IPS DF 6.9 (cell line): Measurements from ENCODE around the gene GRID1.

Experiments
- DNase-seq: peaks from one replicate; pipeline ENCODE4 v3.0.0-alpha.2; 2013; ENCODE audit warnings: low read depth, low spot score
- H3K27ac ChIP-seq: one replicate; pipeline ENCODE4 v1.5.1; 2013; ENCODE audit warnings: low read length, control low read depth
- H3K27me3 ChIP-seq: 2 replicates; pipeline ENCODE4 v1.6.1; 2013; ENCODE audit warnings: mild to moderate bottlenecking, low read length; ENCODE audit not compliant: control insufficient read depth, insufficient read depth
- H3K36me3 ChIP-seq: 2 replicates; pipeline ENCODE4 v1.6.1; 2013; ENCODE audit warnings: low read length; ENCODE audit not compliant: control insufficient read depth, insufficient read depth
- H3K4me1 ChIP-seq: 2 replicates; pipeline ENCODE4 v1.6.1; 2013; ENCODE audit warnings: low read length; ENCODE audit not compliant: control insufficient read depth, insufficient read depth
- H3K4me3 ChIP-seq: 2 replicates; pipeline ENCODE4 v1.5.1; 2013; ENCODE audit warnings: mild to moderate bottlenecking, low read length
- H3K9me3 ChIP-seq: 2 replicates; pipeline ENCODE4 v1.6.1; 2013; ENCODE audit warnings: low read length, inconsistent platforms; ENCODE audit not compliant: control insufficient read depth, insufficient read depth
- WGBS: extraction: QIAGEN DNeasy Blood & Tissue Kit; methylation state at CpG from one replicate; pipeline ENCODE4 v1.1.7; 2013; ENCODE audit warnings: mixed read lengths, missing lambda C conversion rate; ENCODE audit not compliant: insufficient read length, insufficient coverage; 5-methylcytosine and 5-hydroxymethylcytosine counted together

Gene GRID1

GRCh38 chr10:86066696-86067095 lies 299.9 kb downstream of the GRID1 start:
- Histone ChIP-seq H3K9me3 (no peaks in the 10 kb centered on the region), H3K4me1 (no peaks in the 10 kb centered on the region), H3K27ac (no peak overlapping the region), H3K27me3 (no peaks in the 10 kb centered on the region), H3K4me3 (no peak overlapping the region), H3K36me3 (no peaks in the 10 kb centered on the region)
- DNase-seq: no peak
- no CpG with 5 or more reads among the region's 8 CpGs for WGBS

- no peak for DNase-seq
- WGBS: no CpG with 5 or more reads among the region's 6 CpGs
- Histone ChIP-seq H3K9me3 (no peaks in the 10 kb centered on the region), H3K27ac (no peak overlapping the region), H3K4me1 (no peaks in the 10 kb centered on the region), H3K27me3 (no peaks in the 10 kb centered on the region), H3K36me3 (no peaks in the 10 kb centered on the region), H3K4me3 (no peak overlapping the region)
These were observed 300.8 kb downstream of the GRID1 start for GRCh38 chr10:86065711-86066251.

- DNase-seq: no peak
- Histone ChIP-seq H3K4me3 (no peak overlapping the region), H3K4me1 (no peaks in the 10 kb centered on the region), H3K27me3 (no peaks in the 10 kb centered on the region), H3K9me3 (no peaks in the 10 kb centered on the region), H3K27ac (no peak overlapping the region), H3K36me3 (no peaks in the 10 kb centered on the region)
- no CpG with 5 or more reads among the region's 5 CpGs for WGBS
These were observed 301.5 kb downstream of the GRID1 start for GRCh38 chr10:86064931-86065662.

- DNase-seq: no peak
- no peaks in the 10 kb centered on the region for H3K9me3 ChIP-seq
- no peaks in the 10 kb centered on the region for H3K27me3 ChIP-seq
- no CpG with 5 or more reads among the region's 3 CpGs for WGBS
- no peak overlapping the region for H3K27ac ChIP-seq
- no peaks in the 10 kb centered on the region for H3K4me1 ChIP-seq
- H3K4me3 ChIP-seq: no peak overlapping the region
- no peaks in the 10 kb centered on the region for H3K36me3 ChIP-seq
These were observed 302.4 kb downstream of the GRID1 start for GRCh38 chr10:86064219-86064618.

GRCh38 chr10:86063341-86063740 lies 303.3 kb downstream of the GRID1 start:
- no peaks in the 10 kb centered on the region for H3K4me1 ChIP-seq
- H3K4me3 ChIP-seq: no peak overlapping the region
- H3K9me3 ChIP-seq: no peaks in the 10 kb centered on the region
- H3K27ac ChIP-seq: no peak overlapping the region
- no peak for DNase-seq
- WGBS: no CpG with 5 or more reads among the region's 1 CpG
- no peaks in the 10 kb centered on the region for H3K27me3 ChIP-seq
- no peaks in the 10 kb centered on the region for H3K36me3 ChIP-seq

- Histone ChIP-seq H3K4me1 (no peaks in the 10 kb centered on the region), H3K27me3 (no peaks in the 10 kb centered on the region), H3K27ac (no peak overlapping the region), H3K9me3 (no peaks in the 10 kb centered on the region), H3K4me3 (no peak overlapping the region), H3K36me3 (no peaks in the 10 kb centered on the region)
- no CpG with 5 or more reads among the region's 6 CpGs for WGBS
- no peak for DNase-seq
These were observed 303.9 kb downstream of the GRID1 start for GRCh38 chr10:86062647-86063145.

GRCh38 chr10:86062198-86062550 lies 304.4 kb downstream of the GRID1 start:
- Histone ChIP-seq H3K36me3 (no peaks in the 10 kb centered on the region), H3K9me3 (no peaks in the 10 kb centered on the region), H3K27me3 (no peaks in the 10 kb centered on the region), H3K27ac (no peak overlapping the region), H3K4me1 (no peaks in the 10 kb centered on the region), H3K4me3 (no peak overlapping the region)
- no CpG with 5 or more reads among the region's 8 CpGs for WGBS
- DNase-seq: no peak

- no peaks in the 10 kb centered on the region for H3K27me3 ChIP-seq
- no peak for DNase-seq
- no CpG with 5 or more reads among the region's 7 CpGs for WGBS
- H3K4me3 ChIP-seq: no peak overlapping the region
- no peak overlapping the region for H3K27ac ChIP-seq
- H3K4me1 ChIP-seq: no peaks in the 10 kb centered on the region
- H3K36me3 ChIP-seq: no peaks in the 10 kb centered on the region
- no peaks in the 10 kb centered on the region for H3K9me3 ChIP-seq
These were observed 305.1 kb downstream of the GRID1 start for GRCh38 chr10:86061278-86062197.

GRCh38 chr10:86060386-86061277 lies 306.0 kb downstream of the GRID1 start:
- no peaks in the 10 kb centered on the region for H3K4me1 ChIP-seq
- H3K9me3 ChIP-seq: no peaks in the 10 kb centered on the region
- H3K27ac ChIP-seq: no peak overlapping the region
- H3K36me3 ChIP-seq: no peaks in the 10 kb centered on the region
- no peak overlapping the region for H3K4me3 ChIP-seq
- no peak for DNase-seq
- H3K27me3 ChIP-seq: no peaks in the 10 kb centered on the region
- WGBS: no CpG with 5 or more reads among the region's 9 CpGs

- Histone ChIP-seq H3K9me3 (no peaks in the 10 kb centered on the region), H3K36me3 (no peaks in the 10 kb centered on the region), H3K4me1 (no peaks in the 10 kb centered on the region), H3K27me3 (no peaks in the 10 kb centered on the region), H3K27ac (no peak overlapping the region), H3K4me3 (no peak overlapping the region)
- DNase-seq: no peak
- WGBS: no CpG with 5 or more reads among the region's 3 CpGs
These were observed 306.7 kb downstream of the GRID1 start for GRCh38 chr10:86059892-86060291.
